ENCODE data around the gene PTPRN2.
"Not testable (repeated sequence)": the region's sequence is repeated elsewhere in the genome, so short reads cannot be mapped to it uniquely, and the experiment has no call there.

PTPRN2 gene

DNA sequence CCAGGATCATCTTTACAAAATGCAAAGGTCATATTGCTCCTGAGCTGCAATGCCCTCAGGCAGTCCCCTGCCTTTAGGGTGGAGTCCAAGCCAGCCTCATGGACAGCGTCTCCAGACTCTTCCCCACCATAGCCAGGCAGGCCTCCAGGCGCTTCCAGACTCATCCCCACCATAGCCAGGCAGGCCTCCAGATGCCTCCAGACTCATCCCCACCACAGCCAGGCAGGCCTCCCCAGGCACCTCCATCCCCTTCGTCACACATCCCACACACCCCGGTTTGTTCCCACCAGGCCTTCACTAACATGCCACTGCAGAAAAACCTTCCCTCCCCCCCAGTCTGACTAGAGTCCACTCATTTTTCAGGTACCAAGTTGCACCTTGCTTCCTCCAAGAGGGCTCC lies 70.1 kb downstream of the PTPRN2 start:
- TF ChIP-seq CTCF (IDR thresholded peaks at IDR 0.05; ENCODE audit: low read depth, low read length, missing control alignments) = no peak
- no peak overlapping the region for H3K4me3 ChIP-seq (ENCODE audit: low read depth, low read length)
- no peak for DNase-seq (ENCODE audit: low read depth)

- no peak overlapping the region for H3K4me3 ChIP-seq (ENCODE audit: low read depth, low read length)
- DNase-seq (ENCODE audit: low read depth) = no peak
- TF ChIP-seq CTCF (IDR thresholded peaks at IDR 0.05; ENCODE audit: low read depth, low read length, missing control alignments) = no peak
Measured at GRCh38 chr7:158517072-158517471, 70.6 kb downstream of the PTPRN2 start.

- H3K4me3 ChIP-seq (ENCODE audit: low read depth, low read length) = no peak overlapping the region
- no peak for TF ChIP-seq CTCF (IDR thresholded peaks at IDR 0.05; ENCODE audit: low read depth, low read length, missing control alignments)
- DNase-seq (ENCODE audit: low read depth) = no peak
Measured at GRCh38 chr7:158516524-158516923, 71.1 kb downstream of the PTPRN2 start.

GRCh38 chr7:158512869-158513268 lies 74.8 kb downstream of the PTPRN2 start:
- H3K4me3 ChIP-seq (ENCODE audit: low read depth, low read length) = no peak overlapping the region
- DNase-seq (ENCODE audit: low read depth) = no peak
- no peak for TF ChIP-seq CTCF (IDR thresholded peaks at IDR 0.05; ENCODE audit: low read depth, low read length, missing control alignments)

DNA sequence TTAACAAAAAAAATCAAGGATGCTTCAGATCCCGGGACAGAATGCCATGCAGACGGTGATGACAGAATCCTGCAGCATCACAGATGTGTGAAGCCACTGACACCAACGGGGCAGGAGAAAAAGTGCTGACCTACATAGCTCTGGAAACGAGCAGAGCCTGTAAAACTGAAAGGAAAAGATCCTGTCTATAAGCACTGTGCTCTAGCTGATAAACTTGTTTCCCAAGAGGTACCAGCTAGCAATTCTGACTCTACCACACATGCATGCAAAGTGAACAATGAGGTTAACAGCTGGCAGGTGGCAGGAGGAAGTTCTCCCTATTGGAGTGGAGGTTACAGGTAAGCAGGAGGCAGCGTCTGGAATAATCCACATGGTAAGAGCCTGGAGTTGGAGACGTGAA lies 75.6 kb downstream of the PTPRN2 start:
- H3K4me3 ChIP-seq (ENCODE audit: low read depth, low read length) = no peak overlapping the region
- no peak for DNase-seq (ENCODE audit: low read depth)
- no peak for TF ChIP-seq CTCF (IDR thresholded peaks at IDR 0.05; ENCODE audit: low read depth, low read length, missing control alignments)

- H3K4me3 ChIP-seq (ENCODE audit: low read depth, low read length) = no peak overlapping the region
- DNase-seq (ENCODE audit: low read depth) = no peak
- TF ChIP-seq CTCF (IDR thresholded peaks at IDR 0.05; ENCODE audit: low read depth, low read length, missing control alignments) = no peak
Measured at GRCh38 chr7:158508802-158509385, 78.7 kb downstream of the PTPRN2 start.

GRCh38 chr7:158508321-158508720 lies 79.3 kb downstream of the PTPRN2 start:
- not testable (repeated sequence) for H3K4me3 ChIP-seq (ENCODE audit: low read depth, low read length)

More at GRCh38 chr7:158508321-158508720, 79.3 kb downstream of the PTPRN2 start:
- not testable (repeated sequence) for DNase-seq (ENCODE audit: low read depth)
